ENCODE results near the gene G0S2. TPM values are rescaled to one million over a fixed set of nuclear protein-coding genes. Genes with fewer than 3 reads are reported as not detected.
"Not testable (repeated sequence)": the region's sequence is repeated elsewhere in the genome, so short reads cannot be mapped to it uniquely, and the experiment has no call there.

Gene G0S2
- total and polyA plus RNA-seq, 5 experiments from 2014 or later: not detected

DNA sequence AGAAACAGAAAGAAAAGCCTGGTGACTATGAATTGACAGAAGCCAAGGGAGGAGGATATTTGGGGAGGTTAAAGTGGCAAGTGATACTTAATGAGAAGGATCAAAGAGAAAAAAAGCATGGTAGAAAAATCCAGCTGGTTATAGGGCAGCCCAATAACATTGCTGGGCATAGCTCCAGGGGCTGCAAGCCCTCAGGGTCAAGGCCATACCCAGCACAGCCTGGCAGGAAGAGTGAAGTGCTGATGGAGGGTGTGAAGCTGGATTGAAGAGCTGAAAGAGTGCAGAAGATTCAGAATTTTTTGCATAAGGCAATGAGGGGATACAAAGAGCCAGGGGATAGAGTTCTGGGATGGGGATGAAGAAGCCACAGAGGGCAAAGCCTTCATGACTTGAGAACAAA is 21.5 kb downstream of the G0S2 start:
- H3K4me3 Mint-ChIP-seq: no peak overlapping the region
- H3K36me3 Mint-ChIP-seq: no peaks in the 10 kb centered on the region
- H3K27me3 Mint-ChIP-seq: peaks cover 0 to 12% (median 0%) of the 10 kb centered on the region in 5 donors
- DNase-seq (no peak), ATAC-seq (no peak)
- H3K27ac Mint-ChIP-seq: peak overlapping the region in 2 of 10 donors; percentile 2 to 37
- H3K4me1 Mint-ChIP-seq: peaks cover 0 to 11% (median 7%) of the 10 kb centered on the region in 4 donors
- no peaks in the 10 kb centered on the region for H3K9me3 Mint-ChIP-seq
- POLR2A ChIA-PET: no interaction called here

GRCh38 chr1:209697126-209697525 is 21.9 kb downstream of the G0S2 start:
- DNase-seq (no peak), ATAC-seq (no peak)
- H3K27me3 Mint-ChIP-seq: peaks cover 0 to 13% (median 0%) of the 10 kb centered on the region in 5 donors
- no peaks in the 10 kb centered on the region for H3K9me3 Mint-ChIP-seq
- peaks cover 0 to 11% (median 8%) of the 10 kb centered on the region in 4 donors for H3K4me1 Mint-ChIP-seq
- H3K36me3 Mint-ChIP-seq: no peaks in the 10 kb centered on the region
- H3K27ac Mint-ChIP-seq: peak overlapping the region in 1 of 10 donors; percentile 2
- POLR2A ChIA-PET: no interaction called here
- no peak overlapping the region for H3K4me3 Mint-ChIP-seq

DNA sequence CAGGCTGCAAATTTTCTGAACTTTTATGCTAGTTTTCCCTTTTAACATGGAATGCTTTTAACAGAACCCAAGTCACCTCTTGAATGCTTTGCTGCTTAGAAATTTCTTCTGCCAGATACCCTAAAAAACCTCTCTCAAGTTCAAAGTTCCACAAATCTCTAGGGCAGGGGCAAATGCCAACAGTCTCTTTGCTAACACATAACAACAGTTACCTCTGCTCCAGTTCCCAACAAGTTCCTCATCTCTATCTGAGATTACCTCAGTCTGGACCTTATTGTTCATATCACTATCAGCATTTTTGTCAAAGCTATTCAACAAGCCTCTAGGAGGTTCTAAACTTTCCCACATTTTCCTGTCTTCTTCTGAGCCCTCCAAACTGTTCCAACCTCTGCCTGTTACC is 25.5 kb downstream of the G0S2 start:
- H3K9me3 Mint-ChIP-seq, ATAC-seq, H3K4me1 Mint-ChIP-seq, H3K36me3 Mint-ChIP-seq, H3K4me3 Mint-ChIP-seq, POLR2A ChIA-PET, DNase-seq, H3K27me3 Mint-ChIP-seq: not testable (repeated sequence)
- peak overlapping the region in 1 of 10 donors; percentile 5 for H3K27ac Mint-ChIP-seq

DNA sequence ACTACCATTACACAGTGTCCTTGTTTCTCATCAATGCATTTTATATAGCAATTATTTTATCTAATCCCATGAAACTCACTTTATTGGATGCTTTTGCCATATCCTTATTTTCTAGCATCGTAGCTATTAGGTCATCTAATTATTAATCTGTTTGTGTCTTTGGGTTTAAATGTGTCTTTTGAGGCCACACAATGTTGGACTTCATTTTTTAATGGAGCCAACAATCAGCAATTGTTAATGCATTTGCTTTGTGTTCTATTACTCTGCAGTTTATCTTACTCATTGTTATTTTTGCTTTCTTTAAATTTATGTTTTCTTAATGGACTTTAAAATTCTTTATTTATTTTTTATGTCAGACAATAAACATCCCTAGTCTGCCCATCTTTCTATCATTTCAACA is 27.6 kb downstream of the G0S2 start:
- POLR2A ChIA-PET: no interaction called here
- DNase-seq (no peak), ATAC-seq (no peak)
- Mint-ChIP-seq H3K27me3 (peaks cover 0 to 5% (median 0%) of the 10 kb centered on the region in 5 donors), H3K36me3 (peaks cover 0 to 3% (median 0%) of the 10 kb centered on the region in 3 donors), H3K4me3 (no peak overlapping the region), H3K4me1 (peaks cover 0 to 4% (median 2%) of the 10 kb centered on the region in 4 donors), H3K9me3 (no peaks in the 10 kb centered on the region), H3K27ac (no peak overlapping the region)

GRCh38 chr1:209703834-209704504 is 28.8 kb downstream of the G0S2 start:
- no peak overlapping the region for H3K27ac Mint-ChIP-seq
- POLR2A ChIA-PET: interaction anchor here (0.7 to 1.1 kb wide), 2 partner anchors 66 to 135 kb away, joined by 3 read pairs; no protein-coding TSS in a partner anchor
- DNase-seq: no peak
- peaks cover 0 to 4% (median 0%) of the 10 kb centered on the region in 5 donors for H3K27me3 Mint-ChIP-seq
- peaks cover 0 to 3% (median 0%) of the 10 kb centered on the region in 3 donors for H3K36me3 Mint-ChIP-seq
- no peak for ATAC-seq
- H3K9me3 Mint-ChIP-seq: no peaks in the 10 kb centered on the region
- no peak overlapping the region for H3K4me3 Mint-ChIP-seq
- peaks cover 0 to 4% (median 2%) of the 10 kb centered on the region in 4 donors for H3K4me1 Mint-ChIP-seq

- ATAC-seq: no peak
- no peak within 1 kb of the TSS for H3K4me3 Mint-ChIP-seq
- peaks cover 0 to 2% (median 0%) of the 10 kb centered on the region in 5 donors for H3K27me3 Mint-ChIP-seq
- peak within 1 kb of the TSS in 2 of 10 donors; percentile 5 to 52 for H3K27ac Mint-ChIP-seq
- peaks cover 0 to 3% (median 0%) of the 10 kb centered on the region in 3 donors for H3K36me3 Mint-ChIP-seq
- POLR2A ChIA-PET: no interaction called here
- no peak for DNase-seq
- H3K9me3 Mint-ChIP-seq: no peaks in the 10 kb centered on the region
- peaks cover 0 to 4% (median 2%) of the 10 kb centered on the region in 4 donors for H3K4me1 Mint-ChIP-seq
These were observed 29.4 kb downstream of the G0S2 start, which contains the start of gene HSD11B1 for GRCh38 chr1:209704584-209704983. Gene HSD11B1, plus strand, starts transcription at chr1:209704846. Its CDS starts 97 bp downstream, at chr1:209704943.

GRCh38 chr1:209705033-209705598 is 29.9 kb downstream of the G0S2 start:
- Mint-ChIP-seq H3K4me3 (no peak overlapping the region), H3K4me1 (peaks cover 0 to 4% (median 2%) of the 10 kb centered on the region in 4 donors), H3K9me3 (no peaks in the 10 kb centered on the region), H3K36me3 (peaks cover 0 to 3% (median 0%) of the 10 kb centered on the region in 3 donors), H3K27ac (peak overlapping the region in 2 of 10 donors; percentile 5 to 52), H3K27me3 (peaks cover 0 to 2% (median 0%) of the 10 kb centered on the region in 5 donors)
- POLR2A ChIA-PET: interaction anchor here (0.7 kb wide), 1 partner anchor 98 kb away, joined by 7 read pairs; no protein-coding TSS in a partner anchor
- ATAC-seq: no peak
- DNase-seq: no peak

DNA sequence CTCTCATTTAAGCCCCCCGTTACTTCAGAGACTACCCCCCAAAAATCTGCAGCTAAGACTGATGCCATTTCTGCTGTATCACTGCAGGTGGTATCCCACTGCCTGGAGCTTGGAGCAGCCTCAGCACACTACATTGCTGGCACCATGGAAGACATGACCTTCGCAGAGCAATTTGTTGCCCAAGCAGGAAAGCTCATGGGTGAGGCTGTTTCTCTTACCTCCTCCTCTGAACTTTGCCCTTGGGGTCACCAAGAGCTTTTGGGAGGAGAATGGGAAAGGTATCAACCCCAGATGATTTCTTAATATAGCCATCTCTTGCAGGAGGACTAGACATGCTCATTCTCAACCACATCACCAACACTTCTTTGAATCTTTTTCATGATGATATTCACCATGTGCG is 31.4 kb downstream of the G0S2 start:
- peaks cover 0 to 5% (median 0%) of the 10 kb centered on the region in 3 donors for H3K36me3 Mint-ChIP-seq
- no peaks in the 10 kb centered on the region for H3K9me3 Mint-ChIP-seq
- DNase-seq: no peak
- H3K27ac Mint-ChIP-seq: no peak overlapping the region
- ATAC-seq: no peak
- H3K27me3 Mint-ChIP-seq: peaks cover 0 to 2% (median 0%) of the 10 kb centered on the region in 5 donors
- H3K4me3 Mint-ChIP-seq: no peak overlapping the region
- peaks cover 0 to 4% (median 3%) of the 10 kb centered on the region in 4 donors for H3K4me1 Mint-ChIP-seq
- POLR2A ChIA-PET: interaction anchor here (0.5 kb wide), 1 partner anchor 12 kb away, joined by 4 read pairs; no protein-coding TSS in a partner anchor

DNA sequence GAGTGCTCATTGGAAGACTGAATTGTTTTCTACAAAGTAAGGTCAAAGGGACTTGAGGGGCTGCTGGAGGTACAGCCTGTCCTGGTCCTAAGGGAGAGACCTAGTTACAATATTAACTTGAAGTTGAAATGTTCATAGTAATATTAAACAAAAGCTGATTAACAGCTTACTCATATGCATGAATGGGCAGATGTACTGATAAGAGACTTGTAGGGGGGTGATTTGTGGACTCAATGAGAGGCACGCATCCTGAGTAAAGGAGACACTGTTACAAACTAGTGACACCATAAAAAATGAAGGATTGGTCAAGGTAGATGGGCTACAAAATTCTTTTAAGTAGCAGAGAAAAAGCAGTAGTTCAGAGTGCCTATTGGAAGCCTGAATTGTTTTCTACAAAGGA is 32.1 kb downstream of the G0S2 start:
- no peaks in the 10 kb centered on the region for H3K9me3 Mint-ChIP-seq
- H3K27ac Mint-ChIP-seq: no peak overlapping the region
- H3K36me3 Mint-ChIP-seq: peaks cover 0 to 5% (median 0%) of the 10 kb centered on the region in 3 donors
- H3K27me3 Mint-ChIP-seq: no peaks in the 10 kb centered on the region
- POLR2A ChIA-PET: interaction anchor here (0.5 to 0.7 kb wide), 2 partner anchors 12 to 61 kb away, joined by 4 to 5 read pairs; no protein-coding TSS in a partner anchor
- DNase-seq: no peak
- no peak overlapping the region for H3K4me3 Mint-ChIP-seq
- no peak for ATAC-seq
- peaks cover 0 to 4% (median 3%) of the 10 kb centered on the region in 4 donors for H3K4me1 Mint-ChIP-seq

- Mint-ChIP-seq H3K27ac (no peak overlapping the region), H3K27me3 (no peaks in the 10 kb centered on the region), H3K4me1 (peaks cover 0 to 4% (median 3%) of the 10 kb centered on the region in 4 donors), H3K4me3 (no peak overlapping the region), H3K36me3 (peaks cover 0 to 5% (median 0%) of the 10 kb centered on the region in 3 donors), H3K9me3 (no peaks in the 10 kb centered on the region)
- ATAC-seq (no peak), DNase-seq (no peak)
- POLR2A ChIA-PET: no interaction called here
These were observed 33.1 kb downstream of the G0S2 start for GRCh38 chr1:209708297-209708696.

GRCh38 chr1:209710093-209710492 is 34.9 kb downstream of the G0S2 start:
- H3K4me3 Mint-ChIP-seq: no peak overlapping the region
- H3K27ac Mint-ChIP-seq: peak overlapping the region in 1 of 10 donors; percentile 20
- POLR2A ChIA-PET: no interaction called here

GRCh38 chr1:209710847-209711246 is 35.6 kb downstream of the G0S2 start:
- no peak for ATAC-seq
- DNase-seq: no peak
- Mint-ChIP-seq H3K4me3 (no peak overlapping the region), H3K4me1 (peaks cover 0 to 6% (median 1%) of the 10 kb centered on the region in 4 donors), H3K36me3 (peaks cover 0 to 5% (median 0%) of the 10 kb centered on the region in 3 donors), H3K27me3 (no peaks in the 10 kb centered on the region), H3K9me3 (no peaks in the 10 kb centered on the region), H3K27ac (no peak overlapping the region)
- POLR2A ChIA-PET: no interaction called here

More at GRCh38 chr1:209710093-209710492, 34.9 kb downstream of the G0S2 start:
- no peak for DNase-seq
- peaks cover 0 to 5% (median 0%) of the 10 kb centered on the region in 3 donors for H3K36me3 Mint-ChIP-seq
- H3K27me3 Mint-ChIP-seq: no peaks in the 10 kb centered on the region
- no peaks in the 10 kb centered on the region for H3K9me3 Mint-ChIP-seq
- H3K4me1 Mint-ChIP-seq: peaks cover 0 to 3% (median 1%) of the 10 kb centered on the region in 4 donors
- no peak for ATAC-seq

DNA sequence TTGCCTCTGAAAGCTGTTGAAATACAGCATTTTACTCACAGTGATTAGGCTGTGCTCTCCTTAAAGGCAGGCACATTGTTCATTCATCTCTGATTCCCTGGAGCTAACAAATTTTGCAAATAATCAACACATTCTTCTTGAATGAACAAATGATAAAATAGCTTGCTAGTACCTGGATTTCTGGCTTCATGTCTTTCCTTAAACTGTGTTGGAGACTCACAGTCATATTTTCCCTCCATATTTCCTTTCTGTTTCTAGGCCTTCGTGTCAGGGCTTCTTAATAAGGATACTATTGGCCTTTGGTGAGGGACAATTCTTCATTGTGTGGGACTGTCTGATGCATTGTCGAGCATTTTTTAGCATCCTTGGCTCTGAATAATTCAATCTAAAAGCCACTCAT is 39.1 kb downstream of the G0S2 start:
- Mint-ChIP-seq H3K27me3 (no peaks in the 10 kb centered on the region), H3K4me1 (peaks cover 0 to 7% (median 1%) of the 10 kb centered on the region in 4 donors), H3K36me3 (peaks cover 0 to 4% (median 2%) of the 10 kb centered on the region in 3 donors), H3K4me3 (no peak overlapping the region), H3K27ac (no peak overlapping the region), H3K9me3 (peaks cover 0 to 4% (median 0%) of the 10 kb centered on the region in 9 donors)
- ATAC-seq: no peak
- POLR2A ChIA-PET: no interaction called here
- DNase-seq: no peak
